Measurements from ENCODE around the gene ADAM22.

Gene ADAM22

DNA sequence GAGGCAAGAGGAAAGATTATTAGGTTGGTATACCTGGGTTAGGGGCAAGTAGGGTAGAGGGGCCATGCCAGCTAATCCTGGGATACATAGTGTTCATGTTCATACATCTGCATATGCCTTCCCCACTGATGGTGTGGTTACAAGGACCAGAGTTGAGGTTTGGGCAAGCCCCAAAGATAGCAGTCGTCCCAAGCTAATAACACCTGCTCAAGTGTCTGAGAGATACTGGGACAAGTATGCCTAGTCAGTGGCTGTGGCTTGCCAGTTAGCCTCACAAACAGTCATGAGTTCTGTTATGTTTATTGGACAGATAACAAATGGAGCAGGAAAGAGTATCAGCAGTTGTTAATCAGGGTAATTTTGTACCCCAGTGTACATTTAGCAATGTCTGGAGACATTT is 139.6 kb downstream of the ADAM22 start:
- Histone ChIP-seq H3K9ac (ENCODE audit: low read depth, low read length) (no peak overlapping the region), H3K27ac (ENCODE audit: low read depth, low read length) (no peak overlapping the region), H3K36me3 (ENCODE audit: control insufficient read depth, insufficient read depth, low read length) (no peaks in the 10 kb centered on the region), H3K9me3 (ENCODE audit: control insufficient read depth, insufficient read depth, low read length) (peaks cover 6% of the 10 kb centered on the region; the same call in 1 of the 2 replicates), H3K27me3 (ENCODE audit: control insufficient read depth, insufficient read depth, low read length) (no peaks in the 10 kb centered on the region), H3K4me3 (ENCODE audit: low read depth, low read length) (no peak overlapping the region), H3K4me1 (ENCODE audit: control insufficient read depth, insufficient read depth, low read length) (peaks cover 12% of the 10 kb centered on the region)

DNA sequence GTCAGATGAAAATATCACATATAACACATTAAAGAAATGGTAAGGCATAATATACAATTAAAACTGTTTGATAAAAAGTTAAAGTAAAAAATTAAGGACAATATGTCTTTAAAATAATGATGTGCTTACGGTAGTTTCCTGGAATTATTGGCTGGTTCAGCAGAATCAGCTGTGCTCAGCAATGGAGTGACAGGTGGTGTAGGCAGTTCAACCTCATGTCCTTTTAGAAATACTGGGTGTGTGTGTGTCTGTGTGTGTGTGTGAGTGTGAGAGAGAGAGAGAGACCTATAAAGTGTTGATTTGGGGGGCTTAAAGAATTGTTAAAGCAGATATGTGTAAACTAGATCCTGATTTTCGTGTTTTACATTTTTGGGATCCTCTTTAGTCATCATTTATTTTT is 141.2 kb downstream of the ADAM22 start:
- no peaks in the 10 kb centered on the region for H3K27me3 ChIP-seq (ENCODE audit: control insufficient read depth, insufficient read depth, low read length)
- peaks cover 6% of the 10 kb centered on the region; the same call in 1 of the 2 replicates for H3K9me3 ChIP-seq (ENCODE audit: control insufficient read depth, insufficient read depth, low read length)
- no peak overlapping the region for H3K4me3 ChIP-seq (ENCODE audit: low read depth, low read length)
- no peaks in the 10 kb centered on the region for H3K36me3 ChIP-seq (ENCODE audit: control insufficient read depth, insufficient read depth, low read length)
- peaks cover 12% of the 10 kb centered on the region for H3K4me1 ChIP-seq (ENCODE audit: control insufficient read depth, insufficient read depth, low read length)
- no peak overlapping the region for H3K9ac ChIP-seq (ENCODE audit: low read depth, low read length)
- no peak overlapping the region for H3K27ac ChIP-seq (ENCODE audit: low read depth, low read length)

DNA sequence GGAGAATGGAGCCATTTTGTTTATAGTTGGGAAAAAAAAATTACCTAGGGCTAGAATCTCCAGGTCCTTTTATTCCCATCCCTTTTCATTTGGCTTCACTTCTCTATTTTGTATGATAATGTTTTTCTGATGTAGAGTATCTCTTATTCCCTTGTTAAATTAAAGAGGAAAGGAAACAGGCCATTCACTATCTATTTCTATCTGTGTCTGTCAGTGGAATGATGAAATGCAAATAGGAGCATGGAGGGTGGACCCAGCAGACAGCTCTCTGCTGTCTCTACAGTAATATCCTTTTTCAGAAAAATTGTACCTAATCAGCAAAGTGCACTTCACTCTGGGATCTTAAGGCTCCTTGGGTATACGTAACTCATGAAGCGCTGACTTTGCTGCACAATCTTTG is 149.8 kb downstream of the ADAM22 start:
- Histone ChIP-seq H3K9me3 (ENCODE audit: control insufficient read depth, insufficient read depth, low read length) (no peaks in the 10 kb centered on the region), H3K9ac (ENCODE audit: low read depth, low read length) (no peak overlapping the region), H3K36me3 (ENCODE audit: control insufficient read depth, insufficient read depth, low read length) (no peaks in the 10 kb centered on the region), H3K4me3 (ENCODE audit: low read depth, low read length) (no peak overlapping the region), H3K27ac (ENCODE audit: low read depth, low read length) (no peak overlapping the region), H3K4me1 (ENCODE audit: control insufficient read depth, insufficient read depth, low read length) (0 out of 2 replicates have a peak, but pooled peaks cover 3% of the 10 kb centered on the region), H3K27me3 (ENCODE audit: control insufficient read depth, insufficient read depth, low read length) (no peaks in the 10 kb centered on the region)

DNA sequence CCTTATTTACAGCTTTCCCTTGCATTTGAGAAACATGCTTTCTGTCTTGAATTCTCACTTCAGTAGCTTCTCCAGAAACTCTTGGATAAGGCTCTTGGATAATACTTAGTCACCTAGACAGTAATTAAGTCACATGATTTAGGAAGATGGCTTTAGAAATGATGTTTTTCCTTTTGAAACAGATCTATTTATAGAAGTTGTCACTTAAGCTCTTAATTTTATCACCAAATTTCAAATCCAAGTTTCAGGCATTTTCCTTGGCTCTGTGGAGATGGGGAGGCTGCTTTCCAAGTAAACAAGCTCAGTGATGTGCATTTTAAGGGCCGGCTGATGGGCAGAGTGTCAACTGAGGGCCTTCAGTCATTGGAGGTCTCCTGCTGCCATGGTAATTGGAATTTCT is 155.5 kb downstream of the ADAM22 start:
- no peaks in the 10 kb centered on the region for H3K27me3 ChIP-seq (ENCODE audit: control insufficient read depth, insufficient read depth, low read length)
- H3K36me3 ChIP-seq (ENCODE audit: control insufficient read depth, insufficient read depth, low read length): no peaks in the 10 kb centered on the region
- H3K9ac ChIP-seq (ENCODE audit: low read depth, low read length): no peak overlapping the region
- no peaks in the 10 kb centered on the region for H3K9me3 ChIP-seq (ENCODE audit: control insufficient read depth, insufficient read depth, low read length)
- no peak overlapping the region for H3K27ac ChIP-seq (ENCODE audit: low read depth, low read length)
- no peak overlapping the region for H3K4me3 ChIP-seq (ENCODE audit: low read depth, low read length)
- H3K4me1 ChIP-seq (ENCODE audit: control insufficient read depth, insufficient read depth, low read length): peaks cover 8% of the 10 kb centered on the region

DNA sequence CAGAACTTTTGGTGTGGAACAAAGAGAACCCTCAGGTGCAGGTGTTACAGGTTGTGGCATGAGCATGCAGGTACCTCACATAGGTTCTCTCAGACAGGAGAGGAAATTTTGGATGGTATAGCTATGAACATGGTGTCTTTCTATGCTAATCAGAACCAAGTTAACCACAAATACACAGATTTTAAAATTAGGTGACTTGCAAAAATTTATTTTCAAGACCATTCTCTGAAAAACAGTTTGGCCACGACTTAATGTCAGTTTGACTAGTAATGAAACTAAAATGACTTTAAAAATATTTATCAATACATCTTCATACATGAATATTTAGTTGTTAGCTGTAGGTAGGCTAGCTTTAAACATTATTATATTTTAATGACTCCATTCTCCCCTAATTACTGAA is 156.2 kb downstream of the ADAM22 start:
- Histone ChIP-seq H3K9ac (ENCODE audit: low read depth, low read length) (no peak overlapping the region), H3K36me3 (ENCODE audit: control insufficient read depth, insufficient read depth, low read length) (no peaks in the 10 kb centered on the region), H3K27me3 (ENCODE audit: control insufficient read depth, insufficient read depth, low read length) (no peaks in the 10 kb centered on the region), H3K27ac (ENCODE audit: low read depth, low read length) (no peak overlapping the region), H3K9me3 (ENCODE audit: control insufficient read depth, insufficient read depth, low read length) (no peaks in the 10 kb centered on the region), H3K4me3 (ENCODE audit: low read depth, low read length) (no peak overlapping the region), H3K4me1 (ENCODE audit: control insufficient read depth, insufficient read depth, low read length) (peaks cover 8% of the 10 kb centered on the region)

DNA sequence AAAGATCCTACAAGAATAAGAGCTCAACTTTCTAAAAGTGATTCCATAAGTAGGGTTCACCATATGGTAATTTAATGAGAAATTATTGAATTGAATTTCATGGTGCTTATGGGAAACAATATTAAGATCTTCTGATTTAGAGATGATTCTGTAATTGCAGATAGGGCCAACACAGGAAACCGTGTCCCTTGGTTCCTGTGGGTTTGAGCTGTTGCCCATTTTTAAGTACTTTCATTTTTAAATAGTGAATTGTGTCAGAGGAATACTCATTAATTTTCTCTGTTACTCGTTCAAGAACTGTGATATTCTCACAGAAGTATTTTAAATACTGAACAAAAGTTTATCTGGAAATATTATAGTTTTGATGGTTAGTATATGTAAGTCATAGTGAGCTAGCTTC is 156.6 kb downstream of the ADAM22 start:
- Histone ChIP-seq H3K4me3 (ENCODE audit: low read depth, low read length) (no peak overlapping the region), H3K9ac (ENCODE audit: low read depth, low read length) (no peak overlapping the region), H3K27ac (ENCODE audit: low read depth, low read length) (no peak overlapping the region), H3K36me3 (ENCODE audit: control insufficient read depth, insufficient read depth, low read length) (no peaks in the 10 kb centered on the region), H3K9me3 (ENCODE audit: control insufficient read depth, insufficient read depth, low read length) (no peaks in the 10 kb centered on the region), H3K4me1 (ENCODE audit: control insufficient read depth, insufficient read depth, low read length) (peaks cover 8% of the 10 kb centered on the region), H3K27me3 (ENCODE audit: control insufficient read depth, insufficient read depth, low read length) (no peaks in the 10 kb centered on the region)

DNA sequence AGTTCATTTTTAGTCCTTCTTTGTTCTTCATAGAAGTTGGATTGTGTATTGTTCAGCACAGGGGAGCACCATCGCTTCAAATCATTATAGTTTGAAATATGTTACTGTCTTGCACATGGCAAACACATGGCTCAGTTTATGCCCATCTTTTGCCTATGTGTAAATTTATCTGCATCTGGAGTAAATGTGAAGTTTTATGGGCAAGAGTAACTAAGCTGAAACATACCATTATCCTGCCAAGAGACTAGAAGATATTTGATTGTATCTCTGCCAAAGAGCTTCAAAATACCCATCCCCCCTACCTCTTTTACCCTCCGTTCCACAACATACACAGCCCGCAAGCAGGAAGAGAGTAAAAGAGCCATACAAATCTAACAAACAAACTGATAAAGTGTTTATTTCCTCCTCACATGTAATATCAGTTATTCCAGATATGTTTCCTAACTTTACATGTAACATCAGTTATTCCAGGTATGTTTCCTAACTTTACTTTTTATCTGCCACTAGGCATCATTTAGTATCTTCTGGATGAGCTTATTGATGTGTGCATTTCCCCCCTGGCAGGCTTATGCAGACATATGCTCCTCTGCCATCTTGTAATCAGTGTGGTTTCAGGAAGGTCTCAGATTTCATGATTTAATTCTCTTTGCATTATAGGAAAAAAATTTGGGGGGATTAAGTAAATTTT is 158.1 kb downstream of the ADAM22 start:
- Histone ChIP-seq H3K4me1 (ENCODE audit: control insufficient read depth, insufficient read depth, low read length) (peaks cover 8% of the 10 kb centered on the region), H3K9me3 (ENCODE audit: control insufficient read depth, insufficient read depth, low read length) (no peaks in the 10 kb centered on the region), H3K4me3 (ENCODE audit: low read depth, low read length) (no peak overlapping the region), H3K27ac (ENCODE audit: low read depth, low read length) (no peak overlapping the region), H3K27me3 (ENCODE audit: control insufficient read depth, insufficient read depth, low read length) (no peaks in the 10 kb centered on the region), H3K36me3 (ENCODE audit: control insufficient read depth, insufficient read depth, low read length) (no peaks in the 10 kb centered on the region), H3K9ac (ENCODE audit: low read depth, low read length) (no peak overlapping the region)

DNA sequence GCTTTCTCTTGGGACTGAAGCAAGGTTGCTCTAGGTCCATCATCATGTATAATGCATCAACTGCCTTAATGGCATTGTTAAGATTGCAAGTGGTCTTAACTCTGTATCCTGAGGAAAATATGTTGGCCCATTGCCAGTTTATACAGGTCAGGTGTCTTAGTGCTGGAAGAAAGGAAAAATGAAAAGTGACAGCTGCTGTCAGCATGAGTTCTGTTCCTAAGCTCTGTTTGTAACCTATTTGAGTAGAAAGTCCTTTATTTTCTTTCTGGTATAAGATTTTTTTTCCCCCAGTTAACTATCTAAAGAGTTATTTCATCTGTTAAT is 158.6 kb downstream of the ADAM22 start:
- H3K27me3 ChIP-seq (ENCODE audit: control insufficient read depth, insufficient read depth, low read length): no peaks in the 10 kb centered on the region
- no peak overlapping the region for H3K27ac ChIP-seq (ENCODE audit: low read depth, low read length)
- H3K9me3 ChIP-seq (ENCODE audit: control insufficient read depth, insufficient read depth, low read length): no peaks in the 10 kb centered on the region
- peaks cover 8% of the 10 kb centered on the region for H3K4me1 ChIP-seq (ENCODE audit: control insufficient read depth, insufficient read depth, low read length)
- H3K4me3 ChIP-seq (ENCODE audit: low read depth, low read length): no peak overlapping the region
- H3K36me3 ChIP-seq (ENCODE audit: control insufficient read depth, insufficient read depth, low read length): no peaks in the 10 kb centered on the region
- H3K9ac ChIP-seq (ENCODE audit: low read depth, low read length): no peak overlapping the region

DNA sequence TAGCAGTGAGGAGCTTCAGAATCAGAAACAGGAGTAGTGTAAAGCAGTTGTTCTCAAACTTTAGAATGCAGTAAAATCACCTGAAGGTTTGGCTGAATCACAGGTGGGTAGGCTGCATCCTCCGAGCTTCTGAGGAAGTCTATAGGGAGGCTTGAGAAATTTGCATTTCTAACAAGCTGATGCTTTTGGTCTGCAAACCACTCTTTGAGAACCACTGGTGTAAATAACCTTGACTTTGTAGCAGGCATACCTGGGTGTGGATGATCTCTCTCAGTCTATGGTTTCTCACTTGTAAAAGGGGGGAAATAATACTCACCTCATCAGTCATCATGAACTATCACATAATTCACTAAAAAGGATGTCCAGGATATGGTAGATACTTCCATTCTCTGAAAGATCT is 167.7 kb downstream of the ADAM22 start:
- H3K4me3 ChIP-seq (ENCODE audit: low read depth, low read length): no peak overlapping the region
- H3K4me1 ChIP-seq (ENCODE audit: control insufficient read depth, insufficient read depth, low read length): peaks cover 20% of the 10 kb centered on the region

DNA sequence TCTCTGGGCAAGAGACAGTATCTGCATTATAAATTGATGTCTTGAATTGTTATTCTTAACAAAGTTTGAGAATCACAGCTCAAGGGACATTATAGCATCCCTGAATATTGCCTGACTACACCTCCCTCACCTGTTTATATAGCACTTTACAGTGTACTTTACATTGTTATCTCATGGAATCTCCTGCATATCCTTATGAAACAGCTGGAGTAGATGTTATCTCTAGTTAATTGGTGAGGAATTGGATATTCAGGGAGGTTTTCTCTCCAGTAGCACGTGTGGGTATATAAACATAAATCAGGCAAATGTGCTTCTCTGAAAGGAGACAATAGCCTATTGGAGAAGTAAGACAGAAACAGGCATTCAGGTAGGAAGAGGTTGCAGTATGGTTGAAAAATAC is 168.6 kb downstream of the ADAM22 start:
- Histone ChIP-seq H3K27ac (ENCODE audit: low read depth, low read length) (no peak overlapping the region), H3K36me3 (ENCODE audit: control insufficient read depth, insufficient read depth, low read length) (no peaks in the 10 kb centered on the region), H3K9me3 (ENCODE audit: control insufficient read depth, insufficient read depth, low read length) (no peaks in the 10 kb centered on the region), H3K4me1 (ENCODE audit: control insufficient read depth, insufficient read depth, low read length) (peaks cover 20% of the 10 kb centered on the region), H3K4me3 (ENCODE audit: low read depth, low read length) (no peak overlapping the region), H3K9ac (ENCODE audit: low read depth, low read length) (no peak overlapping the region), H3K27me3 (ENCODE audit: control insufficient read depth, insufficient read depth, low read length) (no peaks in the 10 kb centered on the region)

More for the DNA sequence above, 167.7 kb downstream of the ADAM22 start:
- H3K27ac ChIP-seq (ENCODE audit: low read depth, low read length): no peak overlapping the region
- H3K9ac ChIP-seq (ENCODE audit: low read depth, low read length): no peak overlapping the region
- H3K9me3 ChIP-seq (ENCODE audit: control insufficient read depth, insufficient read depth, low read length): no peaks in the 10 kb centered on the region
- H3K36me3 ChIP-seq (ENCODE audit: control insufficient read depth, insufficient read depth, low read length): no peaks in the 10 kb centered on the region
- no peaks in the 10 kb centered on the region for H3K27me3 ChIP-seq (ENCODE audit: control insufficient read depth, insufficient read depth, low read length)

DNA sequence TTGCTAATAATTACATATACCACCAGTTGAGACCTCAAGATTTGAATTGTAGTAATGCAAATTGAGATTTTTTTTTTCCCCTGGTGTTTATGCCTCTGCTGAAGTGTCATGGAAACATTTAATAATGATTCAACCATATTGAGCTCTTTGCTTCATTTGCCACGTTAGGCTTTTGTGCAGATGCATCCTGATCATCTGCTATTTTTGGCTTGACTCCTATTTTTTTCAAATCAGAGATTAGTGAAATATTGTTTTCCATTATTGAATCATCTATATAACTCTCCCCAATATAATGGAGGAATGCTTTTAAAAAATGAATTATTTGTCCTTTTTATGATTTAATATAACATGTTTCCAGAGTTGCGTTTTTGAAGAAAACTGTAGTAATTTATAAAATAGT is 170.7 kb downstream of the ADAM22 start:
- Histone ChIP-seq H3K27me3 (ENCODE audit: control insufficient read depth, insufficient read depth, low read length) (no peaks in the 10 kb centered on the region), H3K9me3 (ENCODE audit: control insufficient read depth, insufficient read depth, low read length) (no peaks in the 10 kb centered on the region), H3K9ac (ENCODE audit: low read depth, low read length) (no peak overlapping the region), H3K4me3 (ENCODE audit: low read depth, low read length) (no peak overlapping the region), H3K27ac (ENCODE audit: low read depth, low read length) (no peak overlapping the region), H3K4me1 (ENCODE audit: control insufficient read depth, insufficient read depth, low read length) (peaks cover 20% of the 10 kb centered on the region), H3K36me3 (ENCODE audit: control insufficient read depth, insufficient read depth, low read length) (no peaks in the 10 kb centered on the region)

DNA sequence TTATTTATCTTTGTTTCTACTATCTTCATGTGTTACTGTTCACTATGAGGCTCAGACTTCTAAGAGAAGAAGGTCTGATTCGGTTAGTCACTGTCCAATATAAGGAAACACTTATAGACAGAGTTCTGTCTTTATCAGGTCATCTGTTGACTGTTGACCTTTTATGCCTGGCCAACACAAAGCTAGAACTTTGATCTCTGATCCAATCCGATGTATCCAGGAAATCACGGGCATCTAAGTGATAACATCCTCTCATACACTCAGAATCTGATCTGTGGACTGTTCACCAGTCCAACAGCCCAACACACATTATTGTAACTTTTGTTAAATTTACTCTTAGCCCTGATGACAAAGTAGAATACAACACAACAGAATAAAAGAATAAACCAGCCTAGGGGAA is 171.2 kb downstream of the ADAM22 start:
- Histone ChIP-seq H3K9ac (ENCODE audit: low read depth, low read length) (no peak overlapping the region), H3K9me3 (ENCODE audit: control insufficient read depth, insufficient read depth, low read length) (no peaks in the 10 kb centered on the region), H3K36me3 (ENCODE audit: control insufficient read depth, insufficient read depth, low read length) (no peaks in the 10 kb centered on the region)

More for the DNA sequence above, 171.2 kb downstream of the ADAM22 start:
- H3K27ac ChIP-seq (ENCODE audit: low read depth, low read length): no peak overlapping the region
- no peaks in the 10 kb centered on the region for H3K27me3 ChIP-seq (ENCODE audit: control insufficient read depth, insufficient read depth, low read length)
- no peak overlapping the region for H3K4me3 ChIP-seq (ENCODE audit: low read depth, low read length)
- H3K4me1 ChIP-seq (ENCODE audit: control insufficient read depth, insufficient read depth, low read length): peaks cover 20% of the 10 kb centered on the region

Data from HUES48 (cell line).